Fibroblast of skin of right quadriceps (primary cell): ENCODE results near the gene HIVEP3.

Experiments
- DNase-seq: peaks from one replicate; pipeline ENCODE4 v3.0.0-alpha.2; 2013

Gene HIVEP3

GRCh38 chr1:41844781-41845272 is 73.9 kb downstream of the HIVEP3 start:
- no peak for DNase-seq

GRCh38 chr1:41844255-41844654 is 74.5 kb downstream of the HIVEP3 start:
- DNase-seq, result no peak

- peak; percentile 78 for DNase-seq
Observed at GRCh38 chr1:41842993-41843755, 75.5 kb downstream of the HIVEP3 start.

GRCh38 chr1:41842326-41842725 is 76.4 kb downstream of the HIVEP3 start:
- DNase-seq, result no peak

- DNase-seq, result peak; percentile 51
Observed at GRCh38 chr1:41840592-41841246, 78.0 kb downstream of the HIVEP3 start.

- no peak for DNase-seq
Observed at GRCh38 chr1:41838266-41838665, 80.5 kb downstream of the HIVEP3 start.

- no peak for DNase-seq
Observed at GRCh38 chr1:41837691-41838090, 81.0 kb downstream of the HIVEP3 start.

GRCh38 chr1:41835485-41835884 is 83.2 kb downstream of the HIVEP3 start:
- DNase-seq, result peak; percentile 45

GRCh38 chr1:41833519-41834000 is 85.2 kb downstream of the HIVEP3 start:
- DNase-seq, result no peak

- DNase-seq, result peak; percentile 18
Observed at GRCh38 chr1:41830726-41831125, 88.0 kb downstream of the HIVEP3 start.

GRCh38 chr1:41827991-41828570 is 90.6 kb downstream of the HIVEP3 start:
- DNase-seq, result peak; percentile 60

GRCh38 chr1:41823471-41823870 is 95.3 kb downstream of the HIVEP3 start:
- DNase-seq, result peak; percentile 51

GRCh38 chr1:41822866-41823265 is 95.9 kb downstream of the HIVEP3 start:
- DNase-seq, result no peak

GRCh38 chr1:41819843-41820242 is 98.9 kb downstream of the HIVEP3 start:
- no peak for DNase-seq

GRCh38 chr1:41819069-41819468 is 99.7 kb downstream of the HIVEP3 start:
- DNase-seq, result no peak

- no peak for DNase-seq
Observed at GRCh38 chr1:41816061-41816460, 102.7 kb downstream of the HIVEP3 start.

- no peak for DNase-seq
Observed at GRCh38 chr1:41813755-41814745, 104.7 kb downstream of the HIVEP3 start.

- DNase-seq, result no peak
Observed at GRCh38 chr1:41813226-41813625, 105.5 kb downstream of the HIVEP3 start.

- DNase-seq, result peak; percentile 93
Observed at GRCh38 chr1:41812453-41812852, 106.3 kb downstream of the HIVEP3 start.

GRCh38 chr1:41812051-41812450 is 106.7 kb downstream of the HIVEP3 start:
- DNase-seq, result peak; percentile 63

- peak; percentile 48 for DNase-seq
Observed at GRCh38 chr1:41811051-41811795, 107.5 kb downstream of the HIVEP3 start.

GRCh38 chr1:41810446-41810845 is 108.3 kb downstream of the HIVEP3 start:
- peak; percentile 67 for DNase-seq
